ENCODE data around the gene LAPTM4A. TPM values are rescaled to one million over a fixed set of nuclear protein-coding genes. Genes with fewer than 3 reads are reported as not detected.

LAPTM4A gene
- total and polyA plus RNA-seq, 2 of the 4 experiments (the other 2 are of a cell fraction) = 97.7 to 401 TPM

- peak overlapping the region; percentile 59; the same call in 1 of the 3 replicates for H2BK15ac ChIP-seq (ENCODE audit: low read depth, low read length)
- H3K4ac ChIP-seq (ENCODE audit: low read depth, low read length) = no peak overlapping the region
- TF ChIP-seq CEBPB (IDR thresholded peaks at IDR 0.05; ENCODE audit: low read depth, low read length) = no peak
- no peak overlapping the region for H2BK20ac ChIP-seq (ENCODE audit: low read depth, low read length)
- in situ Hi-C loops (cut with MboI; ENCODE audit: low sequenced_read_pairs) (no loop called here), dilution Hi-C loops (cut with HindIII; ENCODE audit: low sequenced_read_pairs, unreplicated experiment) (no loop called here), intact Hi-C loops (cut with micrococcal nuclease) (no loop called here)
- H2AK5ac ChIP-seq (ENCODE audit: low read depth, low read length) = peak overlapping the region; percentile 16; the same call in 1 of the 2 replicates
- no peak overlapping the region for H3K14ac ChIP-seq (replicated peaks; ENCODE audit: low read depth, low read length)
- H2BK5ac ChIP-seq (ENCODE audit: low read depth, low read length, poor library complexity, severe bottlenecking) = no peak overlapping the region
- no peaks in the 10 kb centered on the region; the same call in 1 of the 2 replicates for H3K4me1 ChIP-seq (ENCODE audit: control insufficient read depth, insufficient read depth, low read length)
- no peak overlapping the region for H2AFZ ChIP-seq (replicated peaks; ENCODE audit: low read length, poor library complexity)
- no peak overlapping the region for H3K27ac ChIP-seq (ENCODE audit: insufficient read depth, low read length)
- no peaks in the 10 kb centered on the region; the same call in 1 of the 2 replicates for H3K27me3 ChIP-seq (ENCODE audit: control insufficient read depth, insufficient read depth, low read length)
- no peak overlapping the region for H4K8ac ChIP-seq (ENCODE audit: low read depth in 2 of 2, low read length in 2 of 2)
- 90% methylated on average over 3 of the region's 10 CpGs; no CpG with 5 or more reads in 1 of the 2 experiments for WGBS, 2 experiments (ENCODE audit: extremely low coverage in 2 of 2, insufficient read length in 1 of 2)
- H3K4me2 ChIP-seq (ENCODE audit: low read depth, low read length) = no peak overlapping the region
- H3K79me1 ChIP-seq (ENCODE audit: low read depth in 1 of 2, low read length in 2 of 2) = no peaks in the 10 kb centered on the region
- no peak for DNase-seq
- no peaks in the 10 kb centered on the region for H4K20me1 ChIP-seq (ENCODE audit: insufficient read depth, low read length)
- H4K5ac ChIP-seq (ENCODE audit: low read depth, low read length) = no peak overlapping the region
- H3K36me3 ChIP-seq (ENCODE audit: control insufficient read depth, insufficient read depth, low read length) = no peaks in the 10 kb centered on the region
- POLR2A ChIA-PET (ENCODE audit: unreplicated experiment) = no interaction called here
- no peak overlapping the region for H4K91ac ChIP-seq (ENCODE audit: insufficient read depth, low read depth, low read length)
- no peak overlapping the region for H3K9ac ChIP-seq (ENCODE audit: low read depth, low read length)
- ATAC-seq (ENCODE audit: low read depth) = no peak
- H3K18ac ChIP-seq (ENCODE audit: low read depth, low read length) = no peak overlapping the region
- H3K23ac ChIP-seq (ENCODE audit: low read depth, low read length) = no peak overlapping the region
- peak overlapping the region; percentile 58 for H2AK9ac ChIP-seq (replicated peaks; ENCODE audit: low read depth, low read length, poor library complexity)
- CTCF ChIA-PET = no interaction called here
- H3K9me1 ChIP-seq (ENCODE audit: insufficient read depth, low read length) = no peaks in the 10 kb centered on the region
- no peak overlapping the region for H3K4me3 ChIP-seq (ENCODE audit: insufficient read depth, low read depth, low read length)
- peaks cover 5% of the 10 kb centered on the region; the same call in 1 of the 2 replicates for H3K9me3 ChIP-seq (ENCODE audit: control insufficient read depth, insufficient read depth, low read length)
- H3K56ac ChIP-seq (ENCODE audit: extremely low read depth, insufficient read depth, low read length) = no peak overlapping the region
- H2BK120ac ChIP-seq (ENCODE audit: low read depth, low read length) = no peak overlapping the region
- no TSS peak for BruUV-seq (replicated peaks)
These were observed 29.0 kb upstream of the LAPTM4A start for GRCh38 chr2:20080428-20080827.
